Forelimb muscle (tissue), 1 donor: ENCODE results near the gene CHCHD6. TPM values are rescaled to one million over a fixed set of nuclear protein-coding genes. Genes with fewer than 3 reads are reported as not detected.
"Not testable (repeated sequence)": the region's sequence is repeated elsewhere in the genome, so short reads cannot be mapped to it uniquely, and the experiment has no call there.

ENCODE experiments used
- DNase-seq: peaks from one replicate; pipeline ENCODE4 v3.0.0-alpha.2; 2013; ENCODE audit warnings: low read depth
- polyA plus RNA-seq: library from polyadenylated mRNA; unstranded; fragments of 120-200 nt; gene quantifications from one replicate; pipeline ENCODE4 v1.2.1, GENCODE V29; 2013; ENCODE audit not compliant: insufficient read length

The CHCHD6 gene
- polyA plus RNA-seq, 1 donor: 7.9 TPM

- DNase-seq: no peak
Measured at GRCh38 chr3:126766653-126767052, 62.6 kb downstream of the CHCHD6 start.

GRCh38 chr3:126768903-126769302 is 64.9 kb downstream of the CHCHD6 start:
- DNase-seq: no peak

- DNase-seq: no peak
Measured at GRCh38 chr3:126770096-126770495, 66.1 kb downstream of the CHCHD6 start.

- DNase-seq: no peak
Measured at GRCh38 chr3:126773167-126773566, 69.1 kb downstream of the CHCHD6 start.

GRCh38 chr3:126773783-126774182 is 69.7 kb downstream of the CHCHD6 start:
- no peak for DNase-seq

- DNase-seq: no peak
Measured at GRCh38 chr3:126777366-126777765, 73.3 kb downstream of the CHCHD6 start.

GRCh38 chr3:126780666-126781065 is 76.6 kb downstream of the CHCHD6 start:
- no peak for DNase-seq

GRCh38 chr3:126781406-126781805 is 77.4 kb downstream of the CHCHD6 start:
- DNase-seq: no peak

GRCh38 chr3:126781889-126782491 is 78.0 kb downstream of the CHCHD6 start:
- DNase-seq: peak; percentile 78

GRCh38 chr3:126782536-126782935 is 78.5 kb downstream of the CHCHD6 start:
- no peak for DNase-seq

- DNase-seq: no peak
Measured at GRCh38 chr3:126784254-126784653, 80.2 kb downstream of the CHCHD6 start.

- not testable (repeated sequence) for DNase-seq
Measured at GRCh38 chr3:126791320-126791719, 87.3 kb downstream of the CHCHD6 start.

- no peak for DNase-seq
Measured at GRCh38 chr3:126792998-126793397, 89.0 kb downstream of the CHCHD6 start.

- no peak for DNase-seq
Measured at GRCh38 chr3:126797563-126797962, 93.5 kb downstream of the CHCHD6 start.

GRCh38 chr3:126798521-126798920 is 94.5 kb downstream of the CHCHD6 start:
- DNase-seq: no peak

GRCh38 chr3:126799099-126799498 is 95.1 kb downstream of the CHCHD6 start:
- DNase-seq: no peak

GRCh38 chr3:126801312-126801711 is 97.3 kb downstream of the CHCHD6 start:
- DNase-seq: not testable (repeated sequence)

GRCh38 chr3:126807795-126808194 is 103.8 kb downstream of the CHCHD6 start:
- no peak for DNase-seq

GRCh38 chr3:126811530-126811929 is 107.5 kb downstream of the CHCHD6 start:
- no peak for DNase-seq

GRCh38 chr3:126816298-126816697 is 112.3 kb downstream of the CHCHD6 start:
- no peak for DNase-seq

- peak; percentile 32 for DNase-seq
Measured at GRCh38 chr3:126816986-126817777, 113.1 kb downstream of the CHCHD6 start.

GRCh38 chr3:126817781-126818180 is 113.7 kb downstream of the CHCHD6 start:
- DNase-seq: no peak

- no peak for DNase-seq
Measured at GRCh38 chr3:126818400-126819095, 114.5 kb downstream of the CHCHD6 start.
